Endometrial microvascular endothelial cells (primary cell): ENCODE results near the gene RMC1. TPM values are rescaled to one million over a fixed set of nuclear protein-coding genes. Genes with fewer than 3 reads are reported as not detected.
"Not testable (repeated sequence)": the region's sequence is repeated elsewhere in the genome, so short reads cannot be mapped to it uniquely, and the experiment has no call there.

ENCODE experiments used
- in situ Hi-C: cut with HindIII; loops from 2 replicates; pipeline ENCODE4 v1.10.0; 2017; ENCODE audit warnings: low sequenced_read_pairs, low pct_unique_long_range_greater_than_20kb; ENCODE audit errors: inconsistent ontology term
- total RNA-seq: library from RNA; depleted of rRNA; stranded (reverse); fragments of >200 nt; gene quantifications from one replicate; pipeline ENCODE4 v1.2.3, GENCODE V29; 2015; ENCODE audit errors: inconsistent ontology term

The RMC1 gene
- total RNA-seq, 1 donor from 2014 or later: 24.0 TPM

GRCh38 chr18:23548275-23548674 is 45.0 kb downstream of the RMC1 start:
- in situ Hi-C loops: no loop called here

- in situ Hi-C loops: no loop called here
Measured at GRCh38 chr18:23548719-23549118, 45.4 kb downstream of the RMC1 start.

DNA sequence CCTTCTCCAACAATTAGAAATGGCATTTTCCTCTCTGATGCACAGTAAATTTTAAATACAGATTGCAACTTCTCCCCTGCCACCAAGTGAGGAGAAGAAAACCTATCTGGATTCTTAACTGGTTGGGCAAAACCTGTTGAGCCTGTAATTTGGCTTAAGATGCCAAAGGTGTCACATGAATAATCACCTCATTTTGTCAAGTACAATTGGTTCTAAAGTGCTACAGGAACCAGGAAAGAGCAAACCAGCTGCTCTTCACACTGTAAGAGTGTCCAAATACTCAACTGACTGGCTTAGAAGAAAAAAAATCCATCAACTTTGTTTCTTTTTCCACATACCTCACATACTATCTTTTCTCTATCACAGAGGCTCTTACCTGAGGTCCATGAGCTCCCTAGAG is 47.6 kb downstream of the RMC1 start:
- in situ Hi-C loops: no loop called here

GRCh38 chr18:23551978-23552377 is 48.7 kb downstream of the RMC1 start:
- in situ Hi-C loops: no loop called here

GRCh38 chr18:23552505-23552904 is 49.2 kb downstream of the RMC1 start:
- in situ Hi-C loops: no loop called here

DNA sequence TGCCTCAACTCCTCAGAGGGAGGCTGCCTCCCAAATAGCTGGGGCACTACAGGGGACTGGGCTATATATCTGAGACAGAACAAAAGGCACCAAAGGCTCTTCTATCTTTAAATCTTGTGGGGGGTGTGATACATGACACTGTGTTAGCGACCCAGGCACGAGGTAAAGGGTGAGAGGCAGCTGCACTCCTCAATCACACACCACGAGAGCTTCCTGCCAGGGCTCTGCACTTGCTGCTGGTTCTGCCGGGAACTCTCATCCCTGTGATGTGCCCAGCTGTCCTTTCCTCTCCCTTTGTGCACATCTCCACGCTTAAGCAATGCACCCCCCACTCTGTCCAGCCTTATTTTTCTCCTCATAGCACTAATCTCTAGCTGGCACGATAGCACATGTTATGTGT is 50.6 kb downstream of the RMC1 start:
- in situ Hi-C loops: no loop called here

GRCh38 chr18:23556145-23556780 is 53.0 kb downstream of the RMC1 start:
- in situ Hi-C loops: no loop called here

GRCh38 chr18:23557511-23557910 is 54.2 kb downstream of the RMC1 start:
- in situ Hi-C loops: not testable (repeated sequence)

GRCh38 chr18:23560186-23560585 is 56.9 kb downstream of the RMC1 start:
- in situ Hi-C loops: no loop called here

- in situ Hi-C loops: no loop called here
Measured at GRCh38 chr18:23563377-23564043, 60.2 kb downstream of the RMC1 start.

- in situ Hi-C loops: no loop called here
Measured at GRCh38 chr18:23565916-23566547, 62.7 kb downstream of the RMC1 start.

DNA sequence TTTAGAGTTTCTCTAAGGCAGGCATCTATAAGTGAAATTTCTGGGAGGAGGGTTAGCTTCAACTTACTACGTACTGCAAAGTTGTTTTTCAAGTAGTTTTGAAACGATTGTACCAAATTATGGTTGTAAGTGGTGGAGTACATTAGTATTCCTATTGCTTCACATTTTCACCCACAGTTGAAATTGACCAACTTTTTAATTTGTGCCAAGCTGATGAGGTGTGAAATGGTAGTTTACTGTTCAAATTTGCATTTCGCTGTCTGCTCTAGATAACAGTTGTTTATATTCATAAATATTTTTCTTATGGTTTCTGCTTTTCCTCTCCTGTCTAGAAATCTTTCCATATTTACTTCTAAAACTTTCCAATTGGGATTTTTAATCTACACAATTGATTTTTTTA is 64.4 kb downstream of the RMC1 start:
- in situ Hi-C loops: no loop called here

GRCh38 chr18:23568281-23569138 is 65.2 kb downstream of the RMC1 start:
- in situ Hi-C loops: no loop called here

DNA sequence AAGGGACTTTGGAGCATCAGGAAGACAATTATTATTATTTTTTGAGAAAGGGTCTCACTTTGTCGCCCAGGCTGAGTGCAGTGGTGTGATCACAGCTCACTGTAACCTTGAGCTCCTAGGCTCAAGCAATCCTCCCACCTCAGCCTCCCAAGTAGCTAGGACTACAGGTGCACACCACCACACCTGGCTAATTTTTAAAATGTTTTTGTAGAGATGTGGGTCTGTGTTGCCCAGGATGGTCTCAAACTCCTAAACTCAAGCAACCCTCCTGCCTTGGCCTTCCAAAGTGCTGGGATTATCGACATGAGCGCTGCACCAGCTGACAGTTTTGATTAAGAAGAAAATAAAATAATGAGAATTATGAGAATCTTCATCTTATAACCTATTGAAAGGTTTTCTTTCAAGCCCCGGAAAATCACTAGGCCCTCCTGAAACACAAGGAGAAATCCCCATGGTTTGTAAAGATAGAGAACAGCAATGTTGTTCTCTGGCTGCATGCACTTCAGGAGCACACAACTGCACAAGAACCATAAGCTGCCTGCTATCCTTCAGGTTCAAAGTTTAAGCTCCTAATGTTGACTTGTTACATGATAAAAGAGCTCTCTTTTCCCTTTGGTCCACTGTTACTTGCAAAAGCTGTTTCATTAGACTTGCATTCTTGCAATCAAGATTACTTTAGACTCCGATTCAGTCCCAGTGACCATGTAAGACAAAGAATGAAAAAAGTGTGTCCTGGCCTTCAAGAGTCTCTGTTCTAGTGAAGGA is 66.2 kb downstream of the RMC1 start:
- in situ Hi-C loops: no loop called here

GRCh38 chr18:23570912-23571504 is 67.7 kb downstream of the RMC1 start:
- in situ Hi-C loops: no loop called here

DNA sequence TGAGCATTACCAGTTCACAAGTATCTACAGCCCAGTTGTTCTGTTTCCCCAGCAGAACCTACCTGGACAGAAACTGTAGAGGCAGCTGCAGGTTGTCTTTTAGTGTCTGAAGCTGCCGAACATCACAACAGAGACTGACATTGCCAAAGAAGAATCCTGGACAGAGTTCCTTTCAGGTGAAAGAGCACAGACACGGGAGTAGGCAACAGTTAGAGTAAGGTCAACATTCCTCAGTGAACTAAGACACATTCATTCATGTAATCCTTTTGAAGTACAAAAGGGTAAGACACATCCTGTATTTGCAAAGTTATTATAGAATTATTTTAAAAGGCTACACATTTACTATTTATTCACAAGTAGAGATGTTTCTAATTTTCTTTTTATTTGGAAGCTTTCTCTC is 68.7 kb downstream of the RMC1 start:
- in situ Hi-C loops: no loop called here

DNA sequence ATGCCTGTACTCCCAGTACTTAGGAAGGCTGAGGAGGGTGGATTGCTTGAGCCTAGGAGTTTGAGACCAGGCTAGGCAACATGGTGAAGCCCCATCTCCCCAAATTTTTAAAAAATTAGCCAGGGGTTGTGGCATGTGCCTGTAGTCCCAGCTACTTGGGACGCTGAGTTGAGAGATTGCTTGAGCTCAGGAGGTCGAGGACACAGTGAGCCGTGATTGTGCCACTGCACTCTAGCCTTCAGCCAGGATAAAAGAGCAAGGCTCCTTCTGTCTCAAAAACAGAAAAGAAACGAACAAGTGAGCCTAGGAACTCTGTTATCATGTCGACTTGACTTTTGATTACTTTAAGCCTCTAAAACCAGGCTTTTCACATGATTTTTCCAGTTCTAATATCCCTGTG is 69.3 kb downstream of the RMC1 start:
- in situ Hi-C loops: no loop called here

- in situ Hi-C loops: no loop called here
Measured at GRCh38 chr18:23573020-23573419, 69.7 kb downstream of the RMC1 start.
